Kidney capillary endothelial cell (primary cell): Measurements from ENCODE around the gene SVOPL.
"Not testable (repeated sequence)": the region's sequence is repeated elsewhere in the genome, so short reads cannot be mapped to it uniquely, and the experiment has no call there.

Experiments used
- DNase-seq: peaks from one replicate; pipeline ENCODE4 v3.0.0-alpha.2; 2018; ENCODE audit warnings: low spot score

Gene SVOPL

GRCh38 chr7:138700857-138701536 is at the start of gene SVOPL:
SVOPL (minus strand) TSS chr7:138701362; CDS start chr7:138679045, 22,317 bp downstream.
- no peak for DNase-seq

GRCh38 chr7:138750473-138750872 is 49.3 kb upstream of the SVOPL start:
- DNase-seq = no peak

- no peak for DNase-seq
Measured at GRCh38 chr7:138749960-138750359, 48.8 kb upstream of the SVOPL start.

- DNase-seq = no peak
Measured at GRCh38 chr7:138748666-138749065, 47.5 kb upstream of the SVOPL start.

GRCh38 chr7:138746073-138746472 is 44.9 kb upstream of the SVOPL start:
- no peak for DNase-seq

GRCh38 chr7:138745189-138745588 is 44.0 kb upstream of the SVOPL start:
- DNase-seq = no peak

- DNase-seq = no peak
Measured at GRCh38 chr7:138741453-138741735, 40.2 kb upstream of the SVOPL start.

GRCh38 chr7:138739859-138740258 is 38.7 kb upstream of the SVOPL start:
- no peak for DNase-seq

GRCh38 chr7:138738551-138739335 is 37.6 kb upstream of the SVOPL start:
- peak; percentile 73 for DNase-seq

GRCh38 chr7:138738114-138738513 is 37.0 kb upstream of the SVOPL start:
- DNase-seq = no peak

- DNase-seq = no peak
Measured at GRCh38 chr7:138735399-138735798, 34.2 kb upstream of the SVOPL start.

- not testable (repeated sequence) for DNase-seq
Measured at GRCh38 chr7:138731733-138732132, 30.6 kb upstream of the SVOPL start.

- DNase-seq = no peak
Measured at GRCh38 chr7:138729444-138729843, 28.3 kb upstream of the SVOPL start.

- DNase-seq = no peak
Measured at GRCh38 chr7:138727336-138728099, 26.4 kb upstream of the SVOPL start.

GRCh38 chr7:138726288-138726687 is 25.1 kb upstream of the SVOPL start:
- DNase-seq = no peak

GRCh38 chr7:138720286-138720685 is 19.1 kb upstream of the SVOPL start:
- no peak for DNase-seq

GRCh38 chr7:138716889-138717288 is 15.7 kb upstream of the SVOPL start:
- no peak for DNase-seq

- no peak for DNase-seq
Measured at GRCh38 chr7:138713191-138713590, 12.0 kb upstream of the SVOPL start.

- DNase-seq = no peak
Measured at GRCh38 chr7:138712652-138713051, 11.5 kb upstream of the SVOPL start.

GRCh38 chr7:138710536-138711385 is 9.6 kb upstream of the SVOPL start:
- DNase-seq = no peak

- no peak for DNase-seq
Measured at GRCh38 chr7:138705167-138705566, 4.0 kb upstream of the SVOPL start.

GRCh38 chr7:138701537-138701923 is 368 bp upstream of the SVOPL start:
- DNase-seq = no peak
